ENCODE results near the gene IMPACT. TPM values are rescaled to one million over a fixed set of nuclear protein-coding genes. Genes with fewer than 3 reads are reported as not detected.

The IMPACT gene
- 44.5 TPM for total RNA-seq

GRCh38 chr18:24426398-24427294, at the start of gene IMPACT:
Gene IMPACT, plus strand, starts transcription at chr18:24426670. Its CDS starts 87 bp downstream, at chr18:24426757.

GRCh38 chr18:24397694-24398368, 28.6 kb upstream of the IMPACT start, which contains the start of gene OSBPL1A:
Gene OSBPL1A, minus strand, starts transcription at chr18:24397824. Its CDS starts 20,291 bp downstream, at chr18:24377533.

GRCh38 chr18:24460388-24460787, 33.9 kb downstream of the IMPACT start, which contains the start of gene HRH4:
Gene HRH4, plus strand, starts transcription at chr18:24460637. Its CDS starts 92 bp downstream, at chr18:24460729.

Small RNA genes lying within 50 kb of the gene (small RNA-seq; reads per million reads assigned to genes)
- not detected for gene RF00019

Other genes with a start within 250 kb of the IMPACT start
- 42.0 TPM for gene OSBPL1A, start 28.8 kb upstream of the IMPACT start, total RNA-seq
- gene HRH4, start 34.0 kb downstream of the IMPACT start, total RNA-seq = 0.23 TPM

Data from diencephalon (tissue), 1 donor.